ENCODE data around the gene JMJD8.

GRCh38 chr16:704047-704446 is 19.9 kb upstream of the JMJD8 start:
- TF ChIP-seq CTCF (IDR thresholded peaks at IDR 0.05; ENCODE audit: insufficient read depth, low read length, poor library complexity, severe bottlenecking) = no peak
- TF ChIP-seq EZH2phosphoT487 (conservative IDR thresholded peaks at IDR 0.05; ENCODE audit: low read length) = no peak

Data from SU-DHL-6 (cell line).